HTR-8/SVneo (cell line): ENCODE data around the gene PP2D1.
"Not testable (repeated sequence)": the region's sequence is repeated elsewhere in the genome, so short reads cannot be mapped to it uniquely, and the experiment has no call there.

Source experiments
- DNase-seq: peaks from one replicate; pipeline ENCODE4 v3.0.0; 2011; ENCODE audit warnings: low spot score, mixed read lengths; ENCODE audit not compliant: insufficient read length
- FAIRE-seq: peaks from 2 replicates; lab custom pipeline; 2011; peaks lifted over from hg19 to GRCh38; lab: Jason Lieb, UNC

Gene PP2D1

GRCh38 chr3:20012164-20012563, at the start of gene PP2D1:
Gene PP2D1, minus strand, starts transcription at chr3:20012264. Its CDS starts 192 bp downstream, at chr3:20012072.
- DNase-seq (no peak), FAIRE-seq (no peak)

- FAIRE-seq: no peak
- DNase-seq: no peak
These were observed 49.1 kb upstream of the PP2D1 start for GRCh38 chr3:20060974-20061685.

GRCh38 chr3:20059929-20060328, 47.9 kb upstream of the PP2D1 start:
- DNase-seq (no peak), FAIRE-seq (no peak)

GRCh38 chr3:20057612-20058180, 45.6 kb upstream of the PP2D1 start:
- FAIRE-seq (no peak), DNase-seq (no peak)

- FAIRE-seq (peak; percentile 68), DNase-seq (peak; percentile 30)
These were observed 44.9 kb upstream of the PP2D1 start for GRCh38 chr3:20056725-20057611.

GRCh38 chr3:20055842-20056241, 43.8 kb upstream of the PP2D1 start:
- DNase-seq (no peak), FAIRE-seq (no peak)

GRCh38 chr3:20055020-20055775, 43.1 kb upstream of the PP2D1 start:
- DNase-seq (no peak), FAIRE-seq (no peak)

GRCh38 chr3:20054549-20054987, 42.5 kb upstream of the PP2D1 start:
- FAIRE-seq: peak; percentile 76

GRCh38 chr3:20052851-20053250, 40.8 kb upstream of the PP2D1 start:
- FAIRE-seq: no peak

More at GRCh38 chr3:20054549-20054987, 42.5 kb upstream of the PP2D1 start:
- DNase-seq: peak; percentile 70

GRCh38 chr3:20051123-20051806, 39.2 kb upstream of the PP2D1 start:
- DNase-seq: no peak

More at GRCh38 chr3:20052851-20053250, 40.8 kb upstream of the PP2D1 start:
- no peak for DNase-seq

GRCh38 chr3:20047976-20048883, 36.2 kb upstream of the PP2D1 start:
- FAIRE-seq (no peak), DNase-seq (no peak)

More at GRCh38 chr3:20051123-20051806, 39.2 kb upstream of the PP2D1 start:
- FAIRE-seq: no peak

- no peak for DNase-seq
- FAIRE-seq: no peak
These were observed 35.3 kb upstream of the PP2D1 start for GRCh38 chr3:20047341-20047779.

GRCh38 chr3:20046556-20046955, 34.5 kb upstream of the PP2D1 start:
- FAIRE-seq: no peak
- DNase-seq: no peak

- DNase-seq, FAIRE-seq: not testable (repeated sequence)
These were observed 33.1 kb upstream of the PP2D1 start for GRCh38 chr3:20045141-20045540.

GRCh38 chr3:20043825-20044224, 31.8 kb upstream of the PP2D1 start:
- no peak for DNase-seq

GRCh38 chr3:20043396-20043795, 31.3 kb upstream of the PP2D1 start:
- DNase-seq (no peak), FAIRE-seq (no peak)

More at GRCh38 chr3:20043825-20044224, 31.8 kb upstream of the PP2D1 start:
- FAIRE-seq: no peak

GRCh38 chr3:20042331-20042730, 30.3 kb upstream of the PP2D1 start:
- FAIRE-seq: no peak
- no peak for DNase-seq

GRCh38 chr3:20041197-20041780, 29.2 kb upstream of the PP2D1 start:
- DNase-seq: peak; percentile 61
- no peak for FAIRE-seq
